WI38 (cell line): Measurements from ENCODE around the gene PARP6.
A peak's percentile ranks its signal among the peaks of the same experiment; 100 is the strongest.

ENCODE experiments used
- H3K4me3 ChIP-seq: 2 replicates; pipeline ENCODE4 v1.5.1; 2011; ENCODE audit warnings: low read depth, mild to moderate bottlenecking, control low read depth, low read length
- TF ChIP-seq, protein P1 (sequence below): IDR thresholded peaks from 2 replicates; pipeline ENCODE4 v1.5.1; 2012; ENCODE audit warnings: low read depth, mild to moderate bottlenecking, control low read depth, low read length

Gene PARP6

DNA sequence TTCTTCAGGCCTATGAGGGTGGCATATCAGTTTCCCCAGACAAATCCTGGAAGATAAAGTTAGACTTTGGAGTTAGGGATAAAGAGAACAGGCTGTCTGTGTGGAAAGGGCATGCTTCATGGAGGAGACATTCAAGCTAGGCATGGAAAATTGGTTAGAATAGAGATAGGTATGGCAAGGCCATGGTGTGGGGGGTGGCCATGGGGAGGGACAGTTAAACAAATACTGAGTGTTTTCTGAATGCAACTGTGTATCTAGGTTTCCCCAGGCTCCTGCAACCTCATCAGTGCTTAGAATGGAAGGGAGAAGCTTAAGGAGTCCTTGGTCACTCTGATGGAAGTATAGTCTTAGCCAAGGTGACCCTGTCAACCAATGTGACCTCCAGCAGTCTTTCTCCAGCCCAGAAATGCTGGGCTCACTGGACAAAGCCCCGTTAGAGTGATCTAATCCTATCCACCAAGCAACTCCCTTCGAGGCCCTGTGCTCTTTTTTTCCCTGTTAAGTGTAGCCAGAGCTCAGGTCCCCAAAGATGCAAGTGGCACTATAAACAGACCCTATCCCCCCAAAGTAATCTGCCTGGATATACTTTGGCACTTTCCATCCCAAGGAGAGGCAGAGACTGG lies 35.9 kb downstream of the PARP6 start:
- peak overlapping the region; percentile 64 for H3K4me3 ChIP-seq
- TF ChIP-seq, protein P1, sequence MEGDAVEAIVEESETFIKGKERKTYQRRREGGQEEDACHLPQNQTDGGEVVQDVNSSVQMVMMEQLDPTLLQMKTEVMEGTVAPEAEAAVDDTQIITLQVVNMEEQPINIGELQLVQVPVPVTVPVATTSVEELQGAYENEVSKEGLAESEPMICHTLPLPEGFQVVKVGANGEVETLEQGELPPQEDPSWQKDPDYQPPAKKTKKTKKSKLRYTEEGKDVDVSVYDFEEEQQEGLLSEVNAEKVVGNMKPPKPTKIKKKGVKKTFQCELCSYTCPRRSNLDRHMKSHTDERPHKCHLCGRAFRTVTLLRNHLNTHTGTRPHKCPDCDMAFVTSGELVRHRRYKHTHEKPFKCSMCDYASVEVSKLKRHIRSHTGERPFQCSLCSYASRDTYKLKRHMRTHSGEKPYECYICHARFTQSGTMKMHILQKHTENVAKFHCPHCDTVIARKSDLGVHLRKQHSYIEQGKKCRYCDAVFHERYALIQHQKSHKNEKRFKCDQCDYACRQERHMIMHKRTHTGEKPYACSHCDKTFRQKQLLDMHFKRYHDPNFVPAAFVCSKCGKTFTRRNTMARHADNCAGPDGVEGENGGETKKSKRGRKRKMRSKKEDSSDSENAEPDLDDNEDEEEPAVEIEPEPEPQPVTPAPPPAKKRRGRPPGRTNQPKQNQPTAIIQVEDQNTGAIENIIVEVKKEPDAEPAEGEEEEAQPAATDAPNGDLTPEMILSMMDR: no peak

DNA sequence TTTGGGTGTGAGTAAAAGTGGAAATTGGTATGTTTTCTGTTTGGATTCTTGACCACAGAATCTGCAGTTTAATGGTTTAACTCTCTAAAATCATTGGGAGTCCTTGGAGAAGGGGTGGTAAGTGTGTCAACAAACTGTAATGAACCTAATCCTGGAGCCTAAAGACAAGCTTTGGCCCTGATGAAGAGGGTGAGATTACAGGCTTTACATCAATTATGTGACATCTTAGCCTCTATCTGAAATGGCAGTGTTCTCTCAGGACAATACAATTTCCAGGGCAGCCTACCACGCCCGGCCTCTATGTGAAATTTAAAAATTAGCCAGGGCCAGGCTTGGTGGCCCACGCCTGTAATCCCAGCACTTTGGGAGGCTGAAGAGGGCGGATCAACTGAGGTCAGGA lies 37.1 kb downstream of the PARP6 start:
- no peak overlapping the region for H3K4me3 ChIP-seq
- TF ChIP-seq, protein P1: no peak

DNA sequence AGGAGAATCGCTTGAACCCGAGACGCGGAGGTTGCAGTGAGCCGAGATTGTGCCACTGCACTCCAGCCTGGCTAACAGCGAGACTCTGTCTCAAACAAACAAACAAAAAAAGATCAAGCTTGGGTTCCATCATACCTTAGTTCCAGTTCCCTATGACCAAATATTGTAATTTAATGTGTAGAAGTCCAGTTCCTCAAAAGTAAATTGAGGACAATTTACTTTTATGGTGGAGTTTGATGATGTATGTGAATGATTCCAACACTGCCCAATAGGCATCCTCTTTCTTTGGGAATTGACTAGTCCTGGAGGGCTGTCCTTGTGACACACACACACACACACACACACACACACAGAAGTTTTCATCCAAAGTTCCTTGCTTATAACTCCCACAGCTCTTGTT lies 38.6 kb downstream of the PARP6 start:
- no peak overlapping the region for H3K4me3 ChIP-seq
- TF ChIP-seq, protein P1: no peak

DNA sequence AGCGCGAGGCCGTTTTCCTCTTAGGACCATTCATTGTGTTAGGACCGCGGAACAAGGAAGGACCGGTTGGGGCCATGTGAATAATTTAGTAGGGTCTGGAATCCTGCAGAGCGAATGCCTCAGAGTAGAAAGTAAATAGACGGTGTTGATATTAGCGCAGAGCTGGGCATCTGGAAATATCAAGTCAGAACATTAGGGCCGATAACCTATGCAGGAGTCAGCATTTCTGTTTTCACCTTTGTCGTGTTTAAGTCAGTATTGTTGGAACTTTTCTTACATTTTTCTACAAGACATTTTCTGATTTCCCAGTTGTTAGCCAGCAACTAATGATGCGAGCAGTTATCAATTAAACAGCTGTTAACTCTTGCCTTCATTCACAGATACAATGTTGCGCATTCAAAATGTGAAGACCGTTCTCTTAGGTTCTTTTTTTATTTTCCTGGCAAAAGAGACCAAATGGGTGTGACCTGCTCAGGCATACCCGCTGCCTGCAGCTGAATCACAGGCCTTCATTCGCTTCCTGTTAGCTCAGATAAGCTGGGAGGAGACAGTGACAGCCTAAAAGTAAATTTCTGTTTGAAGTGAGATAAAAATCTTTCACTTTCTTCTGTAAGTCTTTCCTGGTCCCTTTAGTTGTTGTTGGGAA lies 40.4 kb downstream of the PARP6 start:
- TF ChIP-seq, protein P1: no peak

DNA sequence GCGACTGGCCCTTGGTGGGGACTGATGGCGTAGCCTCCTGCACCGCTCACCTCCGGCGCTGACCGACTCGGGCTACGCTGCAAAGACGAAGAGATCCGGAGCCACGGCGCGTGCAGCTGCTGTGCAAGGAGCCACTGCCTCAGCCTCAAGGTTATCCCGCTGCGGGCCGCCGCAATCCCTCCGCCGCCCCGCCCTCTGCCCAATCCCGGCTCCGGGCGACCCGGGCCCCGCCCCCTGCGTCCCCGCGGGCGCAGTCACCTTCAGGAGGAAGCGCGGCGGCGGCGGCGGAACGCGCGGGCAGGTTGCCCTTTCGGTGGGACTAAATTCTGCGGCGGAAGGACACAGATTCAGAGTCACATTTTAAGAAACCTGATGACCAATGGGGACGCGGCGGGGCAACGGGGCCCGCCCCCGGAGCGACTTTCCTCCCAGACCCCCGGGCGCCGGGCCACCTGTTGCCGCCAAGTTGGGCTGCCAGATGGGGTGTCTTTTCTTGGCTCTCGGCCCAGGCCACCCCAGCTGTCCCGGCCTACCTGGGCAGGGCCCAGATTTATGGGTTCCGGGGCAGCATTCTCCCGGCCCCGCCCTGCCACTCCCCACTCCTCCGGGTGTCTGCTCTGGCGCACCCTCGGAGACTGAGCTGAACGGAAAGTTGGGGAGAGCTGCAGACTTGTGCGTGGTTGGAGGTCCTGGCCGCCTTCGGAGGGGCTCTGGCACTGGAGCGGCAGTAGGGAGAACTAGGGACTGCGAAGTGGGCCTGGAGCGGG lies 41.1 kb downstream of the PARP6 start, which contains the start of gene PKM:
PKM (minus strand) TSS at position 125 of the 767 bp plus-strand sequence. CDS start 12,093 bp downstream, outside the sequence.
- peak within 1 kb of the TSS; percentile 95 for H3K4me3 ChIP-seq
- TF ChIP-seq, protein P1: no peak

More for the DNA sequence above, 40.4 kb downstream of the PARP6 start:
- H3K4me3 ChIP-seq: peak overlapping the region; percentile 95

DNA sequence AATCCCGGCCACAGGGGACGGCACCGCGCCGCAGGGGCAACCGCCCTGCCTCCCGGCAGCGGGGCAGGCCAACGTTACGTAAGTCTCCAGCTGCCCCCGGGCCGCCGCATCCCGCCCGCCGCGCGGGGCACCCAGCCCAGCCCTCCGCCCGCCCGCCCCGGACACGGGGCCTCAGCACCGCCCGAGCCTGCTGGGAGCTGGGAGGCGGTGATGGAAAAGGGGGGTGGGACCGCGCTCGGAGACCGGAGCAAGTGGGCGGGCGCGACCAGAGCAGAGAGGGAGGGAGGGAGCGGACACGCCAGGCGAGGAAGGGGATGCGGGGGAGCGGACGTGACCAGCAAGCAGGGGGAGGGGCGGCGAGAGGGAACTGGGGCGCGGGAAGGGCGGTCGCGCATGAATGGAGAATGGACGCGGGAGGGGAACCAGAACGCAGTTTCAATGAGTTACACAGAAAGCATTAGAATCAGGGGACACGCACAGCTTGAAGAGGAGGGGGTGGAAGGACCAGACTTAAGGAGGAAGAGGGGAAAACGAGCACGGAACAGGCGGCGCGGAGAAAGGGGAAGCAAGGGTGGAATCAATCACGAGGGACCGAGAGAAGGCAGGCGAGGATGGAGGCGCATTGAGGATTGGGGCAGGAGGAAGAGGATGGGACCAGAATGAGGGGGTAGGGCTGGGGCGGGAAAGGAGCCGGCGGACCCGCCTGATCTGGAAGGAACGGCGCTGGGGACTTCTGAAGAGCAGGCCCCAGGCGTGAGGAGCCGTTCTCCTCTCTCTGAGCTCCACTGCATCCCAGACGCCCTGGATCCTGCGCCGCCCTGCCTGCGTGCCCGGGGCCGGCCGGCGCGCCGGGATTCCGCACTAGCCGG lies 41.9 kb downstream of the PARP6 start:
- TF ChIP-seq, protein P1: no peak
- peak overlapping the region; percentile 95 for H3K4me3 ChIP-seq
